Mesothelial cell of epicardium (in vitro differentiated cells): ENCODE measurements around the gene EPSTI1. TPM values are rescaled to one million over a fixed set of nuclear protein-coding genes. Genes with fewer than 3 reads are reported as not detected.

Source experiments
- DNase-seq, 2 experiments: peaks; one replicate each; pipeline ENCODE4 v3.0.0; 2021; ENCODE audit warnings: low spot score in 2 of 2; ENCODE audit not compliant: unreplicated experiment in 2 of 2
- H3K27ac Mint-ChIP-seq: 2 replicates; pipeline ENCODE4 v1.8.0; 2021; ENCODE audit warnings: mixed read lengths
- H3K27me3 Mint-ChIP-seq: 2 replicates; pipeline ENCODE4 v1.8.0; 2021; ENCODE audit warnings: low read depth, mixed read lengths
- H3K36me3 Mint-ChIP-seq: 2 replicates; pipeline ENCODE4 v1.8.0; 2021; ENCODE audit warnings: mixed read lengths
- H3K4me1 Mint-ChIP-seq: 2 replicates; pipeline ENCODE4 v1.8.0; 2021; ENCODE audit warnings: mixed read lengths
- H3K4me3 Mint-ChIP-seq: 2 replicates; pipeline ENCODE4 v1.8.0; 2021; ENCODE audit warnings: mild to moderate bottlenecking, moderate library complexity, mixed read lengths
- H3K9me3 Mint-ChIP-seq: 2 replicates; pipeline ENCODE4 v1.8.0; 2021; ENCODE audit warnings: mixed read lengths
- CTCF ChIP-seq: fragments of 200-600 bp; sonication (generic); IDR thresholded peaks from one replicate; pipeline ENCODE4 v1.5.0; 2021; ENCODE audit warnings: antibody characterized with exemption; ENCODE audit not compliant: unreplicated experiment
- total RNA-seq: library from RNA; stranded (reverse); gene quantifications from 3 replicates; pipeline ENCODE4 v1.2.1, GENCODE V29; 2021

EPSTI1 gene
- total RNA-seq, 1 donor from 2014 or later = 37.3 TPM

- Mint-ChIP-seq H3K36me3 (peaks cover 71% of the 10 kb centered on the region), H3K27ac (no peak overlapping the region), H3K4me3 (no peak overlapping the region), H3K4me1 (no peaks in the 10 kb centered on the region), H3K9me3 (peaks cover 25% of the 10 kb centered on the region), H3K27me3 (no peaks in the 10 kb centered on the region)
- DNase-seq = no peak
- no peak for TF ChIP-seq CTCF
Observed at GRCh38 chr13:42947925-42948324, 44.1 kb downstream of the EPSTI1 start.

- no peak overlapping the region for H3K4me3 Mint-ChIP-seq
- no peaks in the 10 kb centered on the region for H3K27me3 Mint-ChIP-seq
- peaks cover 62% of the 10 kb centered on the region for H3K36me3 Mint-ChIP-seq
- DNase-seq = no peak
- TF ChIP-seq CTCF = no peak
- peaks cover 19% of the 10 kb centered on the region for H3K9me3 Mint-ChIP-seq
- no peaks in the 10 kb centered on the region for H3K4me1 Mint-ChIP-seq
- H3K27ac Mint-ChIP-seq = no peak overlapping the region
Observed at GRCh38 chr13:42946927-42947326, 45.1 kb downstream of the EPSTI1 start.

- H3K27ac Mint-ChIP-seq = no peak overlapping the region
- TF ChIP-seq CTCF = no peak
- H3K4me1 Mint-ChIP-seq = peaks cover 17% of the 10 kb centered on the region
- H3K27me3 Mint-ChIP-seq = no peaks in the 10 kb centered on the region
- no peak overlapping the region for H3K4me3 Mint-ChIP-seq
- DNase-seq = no peak
- H3K9me3 Mint-ChIP-seq = peaks cover 12% of the 10 kb centered on the region
- peaks cover 40% of the 10 kb centered on the region for H3K36me3 Mint-ChIP-seq
Observed at GRCh38 chr13:42929886-42930535, 62.0 kb downstream of the EPSTI1 start.

- Mint-ChIP-seq H3K4me3 (no peak overlapping the region), H3K27ac (peak overlapping the region; percentile 20), H3K9me3 (peaks cover 6% of the 10 kb centered on the region), H3K4me1 (peaks cover 19% of the 10 kb centered on the region), H3K27me3 (no peaks in the 10 kb centered on the region), H3K36me3 (peaks cover 30% of the 10 kb centered on the region)
- no peak for TF ChIP-seq CTCF
- DNase-seq = no peak
Observed at GRCh38 chr13:42926555-42926954, 65.5 kb downstream of the EPSTI1 start.

GRCh38 chr13:42926043-42926442 is 66.0 kb downstream of the EPSTI1 start:
- Mint-ChIP-seq H3K4me1 (peaks cover 19% of the 10 kb centered on the region), H3K4me3 (no peak overlapping the region), H3K36me3 (peaks cover 33% of the 10 kb centered on the region), H3K27ac (no peak overlapping the region), H3K27me3 (no peaks in the 10 kb centered on the region), H3K9me3 (peaks cover 6% of the 10 kb centered on the region)
- no peak for TF ChIP-seq CTCF
- no peak for DNase-seq
